Peyer's patch (tissue), 4 donors: Measurements from ENCODE around the gene EPHB1.

Source experiments
- POLR2A ChIP-seq, 2 donors: fragments of 450-650 bp; IDR thresholded peaks; one replicate each; pipeline ENCODE4 v1.5.1; 2017; ENCODE audit warnings: antibody characterized with exemption in 2 of 2, mild to moderate bottlenecking in 2 of 2, moderate library complexity in 2 of 2
- TF ChIP-seq, protein P1 (sequence below), 6 experiments: fragments of 450-650 bp in 4 of 6; fragments of 200-600 bp in 2 of 6; sonication (generic) in 1 of 6; IDR thresholded peaks; one replicate each; pipeline ENCODE4 v1.5.1; 2017 to 2019; ENCODE audit warnings: antibody characterized with exemption in 6 of 6, mild to moderate bottlenecking in 3 of 6, moderate library complexity in 1 of 6

DNA sequence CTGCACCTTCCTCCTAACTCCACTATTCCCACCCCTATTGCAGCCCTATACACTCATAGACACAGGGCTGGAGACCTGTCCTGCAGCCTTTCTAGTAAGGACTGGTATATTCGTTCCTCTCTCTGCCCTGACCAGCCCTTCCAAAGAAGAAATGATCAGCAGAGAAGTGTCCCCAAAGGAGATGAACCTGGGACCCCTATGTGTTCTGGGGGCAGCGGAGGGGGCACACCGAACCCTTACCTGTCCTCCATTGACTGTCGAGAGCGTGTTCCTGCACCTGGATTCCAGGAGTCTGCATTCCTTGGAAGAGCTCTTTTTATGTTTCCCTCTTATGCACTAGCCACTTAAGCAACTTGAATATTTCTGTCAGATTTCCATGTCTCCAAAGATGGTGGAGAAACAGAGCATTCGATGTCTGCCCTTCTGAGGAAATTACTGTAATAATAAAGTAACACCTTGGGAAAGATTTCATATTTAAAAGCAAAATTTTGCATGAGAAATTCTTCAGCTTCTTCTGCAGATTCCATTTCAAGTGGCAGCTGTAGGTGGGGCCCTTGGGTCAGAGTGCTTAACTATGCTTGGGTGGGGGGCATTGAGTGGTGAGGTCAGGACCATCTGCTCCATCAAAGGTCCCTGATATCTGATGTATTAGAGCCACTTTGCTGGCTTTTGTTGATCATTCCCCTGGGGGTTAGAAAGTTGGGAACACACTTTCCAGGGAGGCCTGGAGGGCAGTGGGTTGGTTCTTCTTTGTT lies 6.3 kb downstream of the EPHB1 start:
- TF ChIP-seq, protein P1, sequence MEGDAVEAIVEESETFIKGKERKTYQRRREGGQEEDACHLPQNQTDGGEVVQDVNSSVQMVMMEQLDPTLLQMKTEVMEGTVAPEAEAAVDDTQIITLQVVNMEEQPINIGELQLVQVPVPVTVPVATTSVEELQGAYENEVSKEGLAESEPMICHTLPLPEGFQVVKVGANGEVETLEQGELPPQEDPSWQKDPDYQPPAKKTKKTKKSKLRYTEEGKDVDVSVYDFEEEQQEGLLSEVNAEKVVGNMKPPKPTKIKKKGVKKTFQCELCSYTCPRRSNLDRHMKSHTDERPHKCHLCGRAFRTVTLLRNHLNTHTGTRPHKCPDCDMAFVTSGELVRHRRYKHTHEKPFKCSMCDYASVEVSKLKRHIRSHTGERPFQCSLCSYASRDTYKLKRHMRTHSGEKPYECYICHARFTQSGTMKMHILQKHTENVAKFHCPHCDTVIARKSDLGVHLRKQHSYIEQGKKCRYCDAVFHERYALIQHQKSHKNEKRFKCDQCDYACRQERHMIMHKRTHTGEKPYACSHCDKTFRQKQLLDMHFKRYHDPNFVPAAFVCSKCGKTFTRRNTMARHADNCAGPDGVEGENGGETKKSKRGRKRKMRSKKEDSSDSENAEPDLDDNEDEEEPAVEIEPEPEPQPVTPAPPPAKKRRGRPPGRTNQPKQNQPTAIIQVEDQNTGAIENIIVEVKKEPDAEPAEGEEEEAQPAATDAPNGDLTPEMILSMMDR (IDR thresholded peaks at IDR 0.05), result no peak
- no peak for TF ChIP-seq POLR2A (IDR thresholded peaks at IDR 0.05)
